ENCODE data around the gene RALGPS1. TPM values are rescaled to one million over a fixed set of nuclear protein-coding genes. Genes with fewer than 3 reads are reported as not detected.
A peak's percentile ranks its signal among the peaks of the same experiment; 100 is the strongest.
"Not testable (repeated sequence)": the region's sequence is repeated elsewhere in the genome, so short reads cannot be mapped to it uniquely, and the experiment has no call there.

The RALGPS1 gene
- total and polyA plus RNA-seq, 8 donors = 4.7 to 150 (median 42.2) TPM

DNA sequence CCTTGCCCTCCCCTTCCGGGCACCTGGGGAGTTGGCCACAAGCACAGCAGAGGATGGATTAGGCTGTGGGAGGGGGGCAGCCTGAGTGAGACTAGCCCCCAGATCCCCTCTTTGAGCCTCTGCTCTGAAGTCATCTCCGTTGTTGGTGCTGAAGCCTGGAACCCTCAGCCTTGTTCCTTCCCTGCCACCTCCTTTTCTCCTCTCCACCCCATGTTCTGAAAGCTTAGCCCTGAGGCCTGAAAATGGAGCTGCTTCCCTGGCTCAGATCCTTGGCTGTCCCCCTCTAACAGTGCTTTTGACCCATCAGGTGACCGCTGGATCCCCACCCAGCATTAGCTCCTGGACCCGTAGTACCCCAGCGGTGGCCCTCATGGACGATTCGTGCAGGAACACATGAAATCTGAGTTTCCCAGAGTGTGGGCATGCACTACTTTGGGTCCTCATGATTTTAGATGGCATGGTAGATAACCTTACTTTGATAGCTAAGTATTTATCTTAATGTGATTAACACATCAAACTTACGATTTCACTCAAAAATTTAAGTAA, 229.4 kb downstream of the RALGPS1 start:
- peak overlapping the region in 4 of 5 donors; percentile 1 to 71 (median 41) for H3K27ac ChIP-seq

DNA sequence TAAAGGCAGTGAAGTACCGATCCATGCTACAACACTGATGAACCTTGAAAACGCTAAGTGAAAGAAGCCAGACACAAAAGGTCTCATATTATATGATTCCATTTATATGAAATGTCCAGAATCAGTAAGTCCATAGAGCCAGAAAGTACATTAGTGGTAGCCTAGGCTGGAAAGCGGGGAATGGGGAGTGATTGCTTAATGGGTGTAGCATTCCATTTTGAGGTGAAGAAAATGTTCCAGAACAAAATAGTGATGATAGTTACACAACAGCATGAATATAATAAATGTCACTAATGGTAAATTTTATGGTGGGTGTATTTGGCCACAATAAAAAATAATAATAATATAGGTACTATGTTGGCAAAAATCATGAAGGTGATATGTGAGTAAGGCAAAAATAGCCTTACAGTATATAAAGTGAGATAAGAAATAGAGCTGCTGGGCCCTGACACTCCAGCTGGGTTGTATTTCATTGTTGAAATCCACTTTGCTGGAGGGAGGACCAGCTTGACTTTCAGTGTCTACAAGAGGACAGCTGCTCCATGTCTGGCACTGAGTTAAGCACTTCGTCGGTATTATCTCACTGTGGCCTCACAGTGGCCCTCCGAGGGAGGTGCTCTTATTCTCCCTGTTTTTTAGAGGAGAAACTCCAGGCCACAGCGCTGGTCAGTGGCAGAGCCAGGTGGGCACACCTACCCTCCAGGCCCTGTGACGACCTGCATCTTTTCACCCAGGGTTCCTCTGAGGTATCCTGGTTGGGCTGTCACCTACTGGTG, 230.3 kb downstream of the RALGPS1 start:
- Histone ChIP-seq H3K4me1 (no peaks in the 10 kb centered on the region), H3K36me3 (no peaks in the 10 kb centered on the region), H3K27me3 (no peaks in the 10 kb centered on the region), H3K9me3 (no peaks in the 10 kb centered on the region), H3K27ac (peak overlapping the region in 3 of 5 donors; percentile 29 to 71 (median 36)), H3K4me3 (no peak overlapping the region)
- TF ChIP-seq POLR2AphosphoS5 (IDR thresholded peaks at IDR 0.05) = no peak
- no peak for TF ChIP-seq POLR2A (IDR thresholded peaks at IDR 0.05)
- no peak for TF ChIP-seq EP300 (IDR thresholded peaks at IDR 0.05)
- TF ChIP-seq, protein P1, sequence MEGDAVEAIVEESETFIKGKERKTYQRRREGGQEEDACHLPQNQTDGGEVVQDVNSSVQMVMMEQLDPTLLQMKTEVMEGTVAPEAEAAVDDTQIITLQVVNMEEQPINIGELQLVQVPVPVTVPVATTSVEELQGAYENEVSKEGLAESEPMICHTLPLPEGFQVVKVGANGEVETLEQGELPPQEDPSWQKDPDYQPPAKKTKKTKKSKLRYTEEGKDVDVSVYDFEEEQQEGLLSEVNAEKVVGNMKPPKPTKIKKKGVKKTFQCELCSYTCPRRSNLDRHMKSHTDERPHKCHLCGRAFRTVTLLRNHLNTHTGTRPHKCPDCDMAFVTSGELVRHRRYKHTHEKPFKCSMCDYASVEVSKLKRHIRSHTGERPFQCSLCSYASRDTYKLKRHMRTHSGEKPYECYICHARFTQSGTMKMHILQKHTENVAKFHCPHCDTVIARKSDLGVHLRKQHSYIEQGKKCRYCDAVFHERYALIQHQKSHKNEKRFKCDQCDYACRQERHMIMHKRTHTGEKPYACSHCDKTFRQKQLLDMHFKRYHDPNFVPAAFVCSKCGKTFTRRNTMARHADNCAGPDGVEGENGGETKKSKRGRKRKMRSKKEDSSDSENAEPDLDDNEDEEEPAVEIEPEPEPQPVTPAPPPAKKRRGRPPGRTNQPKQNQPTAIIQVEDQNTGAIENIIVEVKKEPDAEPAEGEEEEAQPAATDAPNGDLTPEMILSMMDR (IDR thresholded peaks at IDR 0.05) = no peak
- peak in 1 of 2 donors; percentile 84 for DNase-seq
- intact Hi-C loops (cut with DNase I; ENCODE audit: low total_unique reads) = no loop called here
- 74 to 86% (median 83%) methylated on average over 7 to 8 of the region's 8 CpGs for WGBS, 5 donors

More for the DNA sequence above, 229.4 kb downstream of the RALGPS1 start:
- TF ChIP-seq, protein P1 (IDR thresholded peaks at IDR 0.05) = no peak
- TF ChIP-seq POLR2A (IDR thresholded peaks at IDR 0.05) (no peak), POLR2AphosphoS5 (IDR thresholded peaks at IDR 0.05) (no peak), EP300 (IDR thresholded peaks at IDR 0.05) (no peak)
- H3K4me3 ChIP-seq = no peak overlapping the region
- 87 to 95% (median 94%) methylated on average over 7 to 8 of the region's 8 CpGs for whole genome bisulfite sequencing, 5 donors
- peak in 1 of 2 donors; percentile 7 for DNase-seq
- H3K9me3 ChIP-seq = no peaks in the 10 kb centered on the region
- H3K4me1 ChIP-seq = no peaks in the 10 kb centered on the region
- no peaks in the 10 kb centered on the region for H3K36me3 ChIP-seq
- intact Hi-C loops (cut with DNase I; ENCODE audit: low total_unique reads) = no loop called here
- H3K27me3 ChIP-seq = no peaks in the 10 kb centered on the region

DNA sequence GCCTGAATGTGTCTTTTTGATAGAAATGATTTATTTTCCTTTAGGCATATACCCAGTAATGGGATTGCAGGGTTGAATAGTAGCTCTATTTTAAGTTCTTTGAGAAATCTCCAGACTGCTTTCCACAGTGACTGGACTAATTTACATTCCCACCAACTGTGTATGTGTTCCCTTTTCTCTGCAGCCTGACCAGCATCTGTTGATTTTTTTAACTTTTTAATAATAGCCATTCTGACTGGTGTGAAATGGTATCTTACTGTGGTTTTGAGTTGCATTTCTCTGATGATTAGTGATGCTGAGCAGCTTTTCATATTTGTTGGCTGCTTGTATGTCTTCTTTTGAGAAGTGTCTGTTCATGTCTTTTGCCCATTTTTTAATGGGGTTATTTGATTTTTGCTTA, 232.3 kb downstream of the RALGPS1 start:
- DNase-seq; H3K4me1 ChIP-seq; H3K4me3 ChIP-seq; H3K36me3 ChIP-seq; H3K9me3 ChIP-seq; H3K27ac ChIP-seq; H3K27me3 ChIP-seq; intact Hi-C loops (cut with DNase I; ENCODE audit: low total_unique reads): not testable (repeated sequence)

DNA sequence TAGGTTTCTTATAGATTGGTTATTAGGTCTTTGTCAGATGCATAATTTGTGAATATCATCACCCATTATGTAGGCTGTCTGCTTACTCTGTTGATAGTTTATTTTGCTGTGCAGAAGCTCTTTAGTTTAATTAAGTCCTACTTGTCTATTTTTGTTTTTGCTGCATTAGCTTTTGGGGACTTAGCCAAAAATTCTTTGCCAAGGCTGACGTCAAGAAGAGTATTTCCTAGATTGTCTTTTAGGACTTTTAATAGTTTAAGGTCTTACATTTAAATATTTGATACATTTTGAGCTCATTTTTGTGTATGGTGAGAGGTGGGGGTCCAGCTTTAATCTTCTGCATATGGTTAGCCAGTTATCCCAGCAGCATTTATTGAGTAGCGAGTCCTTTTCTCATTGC, 232.7 kb downstream of the RALGPS1 start:
- intact Hi-C loops (cut with DNase I; ENCODE audit: low total_unique reads) = no loop called here
- Histone ChIP-seq H3K27me3 (no peaks in the 10 kb centered on the region), H3K4me1 (no peaks in the 10 kb centered on the region), H3K9me3 (no peaks in the 10 kb centered on the region), H3K4me3 (no peak overlapping the region), H3K27ac (no peak overlapping the region), H3K36me3 (no peaks in the 10 kb centered on the region)
- WGBS, 5 donors = 78 to 90% (median 81%) methylated on average over 2 of the region's 2 CpGs
- DNase-seq = peak in 1 of 2 donors; percentile 37
- TF ChIP-seq POLR2A (IDR thresholded peaks at IDR 0.05) = no peak
- TF ChIP-seq, protein P1 (IDR thresholded peaks at IDR 0.05) = no peak
- no peak for TF ChIP-seq EP300 (IDR thresholded peaks at IDR 0.05)

DNA sequence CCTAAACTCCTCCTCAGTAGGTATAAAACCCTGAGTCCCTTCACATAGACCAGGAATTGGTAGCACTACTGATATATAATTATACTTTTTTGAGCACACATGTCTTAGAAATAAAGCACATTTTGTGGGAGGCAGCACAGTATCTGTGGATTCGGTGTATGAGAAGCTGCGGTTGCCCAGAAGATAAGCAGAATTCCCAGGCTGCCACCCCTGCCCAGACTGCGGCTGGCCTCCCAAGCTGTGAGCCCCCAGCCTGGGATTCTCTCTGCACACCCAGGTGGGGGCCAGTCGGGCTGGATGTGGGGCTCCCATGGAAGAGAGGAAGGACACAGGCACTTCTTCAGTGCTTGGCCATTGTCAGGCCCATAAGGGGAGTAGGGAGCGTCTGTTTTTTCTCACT, 233.4 kb downstream of the RALGPS1 start:
- intact Hi-C loops (cut with DNase I; ENCODE audit: low total_unique reads) = no loop called here
- H3K4me3 ChIP-seq = no peak overlapping the region
- H3K27me3 ChIP-seq = no peaks in the 10 kb centered on the region
- no peak overlapping the region for H3K27ac ChIP-seq
- DNase-seq = no peak
- TF ChIP-seq EP300 (IDR thresholded peaks at IDR 0.05) = no peak
- TF ChIP-seq POLR2AphosphoS5 (IDR thresholded peaks at IDR 0.05) = no peak
- H3K4me1 ChIP-seq = no peaks in the 10 kb centered on the region
- WGBS, 5 donors = 90 to 96% (median 94%) methylated on average over 4 to 5 of the region's 5 CpGs
- no peaks in the 10 kb centered on the region for H3K9me3 ChIP-seq
- H3K36me3 ChIP-seq = no peaks in the 10 kb centered on the region
